Natural killer cell (primary cell): ENCODE results near the gene PMF1. TPM values are rescaled to one million over a fixed set of nuclear protein-coding genes. Genes with fewer than 3 reads are reported as not detected.

Experiments used
- ATAC-seq, 3 donors: fragments of 150-1000 bp in 2 of 3; fragments of 200-7000 bp in 1 of 3; cut with Tn5 transposase; 1 replicate in 1 of 3; 2 replicates in 2 of 3; pipeline ENCODE4 v1.10.0; 2021; ENCODE audit warnings: mild to moderate bottlenecking in 2 of 3, moderate library complexity in 2 of 3
- DNase-seq, 2 donors: peaks; one replicate each; pipeline versions ENCODE4 v3.0.0 to v3.0.0-alpha.2; 2013 to 2021; ENCODE audit warnings: mixed read lengths in 1 of 2
- H3K27ac ChIP-seq: one replicate; pipeline ENCODE4 v1.5.1; 2013; ENCODE audit warnings: mild to moderate bottlenecking, low read length
- H3K27me3 ChIP-seq: one replicate; pipeline ENCODE4 v1.6.1; 2013; ENCODE audit warnings: low read length; ENCODE audit not compliant: control insufficient read depth, insufficient read depth
- H3K36me3 ChIP-seq: one replicate; pipeline ENCODE4 v1.6.1; 2013; ENCODE audit warnings: low read length; ENCODE audit not compliant: control insufficient read depth, insufficient read depth
- H3K4me1 ChIP-seq: one replicate; pipeline ENCODE4 v1.6.1; 2013; ENCODE audit warnings: low read length; ENCODE audit not compliant: control insufficient read depth, insufficient read depth
- H3K4me3 ChIP-seq: one replicate; pipeline ENCODE4 v1.5.1; 2013; ENCODE audit warnings: low read length
- H3K9me3 ChIP-seq: one replicate; pipeline ENCODE4 v1.6.1; 2013; ENCODE audit warnings: low read length; ENCODE audit not compliant: control insufficient read depth, insufficient read depth
- H3K27ac Mint-ChIP-seq, 2 donors: one replicate each; pipeline ENCODE4 v1.8.0; 2022; ENCODE audit warnings: mild to moderate bottlenecking in 2 of 2, mixed read lengths in 2 of 2, moderate library complexity in 1 of 2
- H3K27me3 Mint-ChIP-seq, 2 donors: one replicate each; pipeline ENCODE4 v1.8.0; 2022; ENCODE audit warnings: low read depth in 2 of 2, mixed read lengths in 2 of 2
- H3K36me3 Mint-ChIP-seq: one replicate; pipeline ENCODE4 v1.8.0; 2022; ENCODE audit warnings: mixed read lengths
- H3K4me1 Mint-ChIP-seq, 2 donors: one replicate each; pipeline ENCODE4 v1.8.0; 2022; ENCODE audit warnings: mixed read lengths in 2 of 2
- H3K4me3 Mint-ChIP-seq: one replicate; pipeline ENCODE4 v1.8.0; 2022; ENCODE audit warnings: mild to moderate bottlenecking, moderate library complexity, mixed read lengths
- H3K9me3 Mint-ChIP-seq, 2 donors: one replicate each; pipeline ENCODE4 v1.8.0; 2022; ENCODE audit warnings: mixed read lengths in 2 of 2
- CTCF ChIP-seq: fragments of 200-600 bp; IDR thresholded peaks from one replicate; pipeline ENCODE4 v1.8.0; 2022; ENCODE audit warnings: antibody characterized with exemption
- WGBS: methylation state at CpG from one replicate; pipeline ENCODE4 v1.1.7; 2013; ENCODE audit warnings: missing lambda C conversion rate; ENCODE audit not compliant: insufficient coverage; 5-methylcytosine and 5-hydroxymethylcytosine counted together
- intact Hi-C: fragments of 100-400 bp; cut with micrococcal nuclease; formaldehyde crosslinking; loops from one replicate; pipeline ENCODE4 v1.14.2; 2022
- total RNA-seq, 4 donors: library from RNA; stranded (reverse); fragments of 120-200 nt in 1 of 4; gene quantifications; one replicate each; pipeline versions ENCODE4 v1.2.3 to v1.2.4, GENCODE V29; 2013 to 2022

PMF1 gene
- total RNA-seq, 3 donors from 2014 or later (not counting 1 experiment from before 2014, with no cell fraction given): 61.5 to 70.3 (median 64.0) TPM

DNA sequence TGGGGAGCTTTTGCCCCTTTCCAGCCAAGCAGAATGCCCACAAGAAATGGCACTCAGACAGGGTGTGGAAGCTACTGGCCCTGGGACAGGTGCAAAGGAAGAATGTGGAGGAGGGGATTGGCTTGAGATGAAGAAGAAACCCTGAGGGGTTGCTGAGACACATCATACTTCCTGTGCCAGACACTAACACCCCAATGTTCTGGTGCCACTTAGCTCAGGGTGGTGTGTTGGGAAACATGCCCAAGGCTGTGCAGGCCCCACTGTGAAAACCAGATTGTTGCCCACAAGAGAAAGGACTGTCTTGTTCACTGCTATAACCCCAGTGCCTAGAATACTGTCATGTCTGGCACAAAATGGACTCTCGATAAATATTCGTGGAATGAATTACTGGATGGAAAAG is 44.9 kb downstream of the PMF1 start:
- H3K9me3 ChIP-seq: no peaks in the 10 kb centered on the region
- H3K4me3 ChIP-seq: no peak overlapping the region
- Mint-ChIP-seq H3K9me3 (no peaks in the 10 kb centered on the region), H3K36me3 (peaks cover 15% of the 10 kb centered on the region), H3K4me1 (peaks cover 7 to 9% of the 10 kb centered on the region in 2 donors), H3K27ac (peak overlapping the region; percentile 44 to 64), H3K27me3 (no peaks in the 10 kb centered on the region), H3K4me3 (no peak overlapping the region)
- no peaks in the 10 kb centered on the region for H3K27me3 ChIP-seq
- DNase-seq: no peak
- TF ChIP-seq CTCF: no peak
- no peak overlapping the region for H3K27ac ChIP-seq
- WGBS: 79% methylated on average over 2 of the region's 2 CpGs
- intact Hi-C loops: no loop called here
- ATAC-seq: peak; percentile 18 to 72 (median 30)
- no peaks in the 10 kb centered on the region for H3K4me1 ChIP-seq
- peaks cover 74% of the 10 kb centered on the region for H3K36me3 ChIP-seq

DNA sequence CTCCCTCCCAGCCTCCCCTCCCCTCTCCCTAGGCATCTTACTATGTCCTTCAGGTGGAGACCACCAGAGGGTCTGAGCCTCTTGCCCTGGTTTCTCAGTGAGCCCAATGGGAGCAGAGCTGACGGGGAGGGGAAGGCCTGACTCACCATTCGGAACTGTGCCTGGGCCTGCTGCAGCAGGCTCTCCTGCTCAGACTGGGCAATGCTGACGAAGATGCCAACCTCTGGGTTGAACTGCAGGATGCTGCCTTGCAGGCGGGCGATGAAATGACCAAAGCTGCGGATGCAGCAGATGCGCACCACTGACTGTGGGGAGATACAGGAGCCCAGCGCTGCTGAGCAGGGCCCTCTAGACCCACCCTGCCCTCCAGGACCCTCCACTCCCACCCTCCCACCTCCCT is 46.1 kb downstream of the PMF1 start:
- no peaks in the 10 kb centered on the region for H3K27me3 Mint-ChIP-seq
- H3K27me3 ChIP-seq: no peaks in the 10 kb centered on the region
- H3K36me3 ChIP-seq: peaks cover 73% of the 10 kb centered on the region
- 94% methylated on average over 8 of the region's 8 CpGs for WGBS
- no peak for TF ChIP-seq CTCF
- H3K9me3 Mint-ChIP-seq: no peaks in the 10 kb centered on the region
- intact Hi-C loops: no loop called here
- DNase-seq (no peak), ATAC-seq (no peak)
- no peak overlapping the region for H3K27ac ChIP-seq
- no peaks in the 10 kb centered on the region for H3K9me3 ChIP-seq
- H3K27ac Mint-ChIP-seq: no peak overlapping the region
- peaks cover 7 to 9% of the 10 kb centered on the region in 2 donors for H3K4me1 Mint-ChIP-seq
- peaks cover 15% of the 10 kb centered on the region for H3K36me3 Mint-ChIP-seq
- H3K4me3 ChIP-seq: no peak overlapping the region
- no peak overlapping the region for H3K4me3 Mint-ChIP-seq
- no peaks in the 10 kb centered on the region for H3K4me1 ChIP-seq

DNA sequence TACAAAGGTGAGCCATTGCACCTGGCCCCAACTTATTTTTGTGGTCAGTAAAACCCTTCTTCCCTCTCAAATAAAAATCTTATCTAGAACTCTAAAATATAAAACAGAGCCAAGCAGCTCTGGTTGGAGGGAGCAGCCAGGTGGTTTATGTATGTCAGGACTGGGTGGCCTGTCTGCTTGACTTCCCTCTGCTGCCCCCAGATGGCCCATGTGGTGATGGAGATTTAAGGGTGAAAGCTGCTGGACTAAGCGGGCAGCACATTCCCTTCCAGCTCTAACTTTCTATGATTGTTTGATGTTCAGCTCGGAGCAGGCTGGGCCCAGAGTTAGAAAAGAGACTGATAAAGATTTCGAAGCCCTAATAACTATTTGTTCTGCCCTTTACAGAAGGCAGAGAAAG is 47.0 kb downstream of the PMF1 start:
- Mint-ChIP-seq H3K9me3 (no peaks in the 10 kb centered on the region), H3K4me3 (no peak overlapping the region), H3K36me3 (peaks cover 15% of the 10 kb centered on the region), H3K4me1 (peaks cover 7 to 9% of the 10 kb centered on the region in 2 donors), H3K27me3 (no peaks in the 10 kb centered on the region), H3K27ac (no peak overlapping the region)
- ATAC-seq (no peak), DNase-seq (no peak)
- H3K9me3 ChIP-seq: no peaks in the 10 kb centered on the region
- H3K27ac ChIP-seq: no peak overlapping the region
- H3K27me3 ChIP-seq: no peaks in the 10 kb centered on the region
- TF ChIP-seq CTCF: no peak
- intact Hi-C loops: no loop called here
- H3K4me3 ChIP-seq: no peak overlapping the region
- no peaks in the 10 kb centered on the region for H3K4me1 ChIP-seq
- H3K36me3 ChIP-seq: peaks cover 68% of the 10 kb centered on the region
- 100% methylated on average over 1 of the region's 3 CpGs for WGBS

GRCh38 chr1:156260896-156261295 is 48.1 kb downstream of the PMF1 start:
- Mint-ChIP-seq H3K9me3 (no peaks in the 10 kb centered on the region), H3K4me1 (peaks cover 9 to 13% of the 10 kb centered on the region in 2 donors), H3K27me3 (no peaks in the 10 kb centered on the region), H3K27ac (peak overlapping the region in 1 of 2 donors; percentile 21), H3K4me3 (no peak overlapping the region), H3K36me3 (peaks cover 23% of the 10 kb centered on the region)
- peaks cover 74% of the 10 kb centered on the region for H3K36me3 ChIP-seq
- WGBS: 100% methylated on average over 2 of the region's 2 CpGs
- no peaks in the 10 kb centered on the region for H3K4me1 ChIP-seq
- no peak overlapping the region for H3K27ac ChIP-seq
- H3K27me3 ChIP-seq: no peaks in the 10 kb centered on the region
- ATAC-seq: no peak
- no peak for DNase-seq
- intact Hi-C loops: no loop called here
- no peaks in the 10 kb centered on the region for H3K9me3 ChIP-seq
- H3K4me3 ChIP-seq: no peak overlapping the region
- TF ChIP-seq CTCF: no peak
